H1 (cell line): ENCODE data around the gene TIE1. TPM values are rescaled to one million over a fixed set of nuclear protein-coding genes. Genes with fewer than 3 reads are reported as not detected.
A peak's percentile ranks its signal among the peaks of the same experiment; 100 is the strongest.

Source experiments
- CTCF ChIA-PET: fragments of 300-600 bp; sonication (Branson Sonifier 250); formaldehyde crosslinking; loops from one replicate; lab custom pipeline; 2021; ENCODE audit not compliant: partially characterized antibody; lab: Charles Lee
- POLR2A ChIA-PET: fragments of 300-600 bp; sonication (Branson Sonifier 250); formaldehyde crosslinking; loops from one replicate; lab custom pipeline; 2021; ENCODE audit warnings: inconsistent platforms; ENCODE audit not compliant: partially characterized antibody; lab: Charles Lee
- DNase-seq, 2 experiments: peaks; one replicate each; pipeline versions ENCODE4 v3.0.0 to v3.0.0-alpha.2; 2010 to 2022; ENCODE audit warnings: low spot score in 2 of 2, low read depth in 1 of 2, mixed read lengths in 1 of 2
- FAIRE-seq: peaks from 2 replicates; lab custom pipeline; 2011; peaks lifted over from hg19 to GRCh38; lab: Jason Lieb, UNC
- H2AFZ ChIP-seq: 2 replicates; pipeline ENCODE4 v1.8.1; 2012; ENCODE audit warnings: low read length, inconsistent platforms
- H2AK5ac ChIP-seq: 2 replicates; pipeline ENCODE4 v1.6.1; 2013; ENCODE audit warnings: low read depth, low read length
- H2BK120ac ChIP-seq: replicated peaks from 2 replicates; pipeline ENCODE3; 2013; ENCODE audit warnings: low read depth, low read length, inconsistent platforms
- H2BK12ac ChIP-seq: 2 replicates; pipeline ENCODE4 v1.6.1; 2013; ENCODE audit warnings: low read depth, low read length
- H2BK15ac ChIP-seq: 2 replicates; pipeline ENCODE4 v1.6.1; 2013; ENCODE audit warnings: low read length
- H2BK20ac ChIP-seq: 2 replicates; pipeline ENCODE4 v1.6.1; 2013; ENCODE audit warnings: low read length
- H2BK5ac ChIP-seq: 2 replicates; pipeline ENCODE4 v1.6.1; 2013; ENCODE audit warnings: low read depth, low read length
- H3K14ac ChIP-seq: 2 replicates; pipeline ENCODE4 v1.6.1; 2013; ENCODE audit warnings: inconsistent platforms; ENCODE audit not compliant: insufficient read length
- H3K18ac ChIP-seq: 2 replicates; pipeline ENCODE4 v1.6.1; 2013; ENCODE audit warnings: low read length; ENCODE audit errors: extremely low read depth
- H3K23ac ChIP-seq: 2 replicates; pipeline ENCODE4 v1.6.1; 2013; ENCODE audit warnings: inconsistent platforms; ENCODE audit not compliant: insufficient read length
- H3K23me2 ChIP-seq: 2 replicates; pipeline ENCODE4 v1.6.1; 2013; ENCODE audit warnings: low read depth, low read length
- H3K27ac ChIP-seq: 2 replicates; pipeline ENCODE4 v1.6.1; 2011; ENCODE audit warnings: low read depth, low read length, inconsistent platforms
- H3K27me3 ChIP-seq, 4 experiments: replicated peaks in 1 of 4; 1 replicate in 1 of 4; 2 replicates in 3 of 4; pipeline versions ENCODE4 v1.6.1 to v1.8.1; 2011 to 2013; ENCODE audit warnings: low read length in 3 of 4, mild to moderate bottlenecking in 3 of 4, inconsistent platforms in 2 of 4, mixed read lengths in 2 of 4, moderate library complexity in 1 of 4; ENCODE audit not compliant: control insufficient read depth in 3 of 4, insufficient read depth in 3 of 4; ENCODE audit errors: extremely low read depth in 1 of 4
- H3K36me3 ChIP-seq, 4 experiments: 2 replicates each; pipeline versions ENCODE4 v1.6.1 to v1.8.1; 2011 to 2013; ENCODE audit warnings: mild to moderate bottlenecking in 4 of 4, low read length in 3 of 4, moderate library complexity in 2 of 4, control low read depth in 1 of 4, inconsistent platforms in 1 of 4; ENCODE audit not compliant: insufficient read depth in 4 of 4, control insufficient read depth in 2 of 4
- H3K4ac ChIP-seq: replicated peaks from 2 replicates; pipeline ENCODE3; 2013; ENCODE audit warnings: low read length, low read depth, mixed read lengths, inconsistent platforms; ENCODE audit not compliant: insufficient read length
- H3K4me1 ChIP-seq, 4 experiments: replicated peaks in 1 of 4; 1 replicate in 1 of 4; 2 replicates in 3 of 4; pipeline versions ENCODE4 v1.6.1 to v1.8.1; 2011 to 2013; ENCODE audit warnings: low read length in 3 of 4, inconsistent platforms in 2 of 4, mixed read lengths in 1 of 4; ENCODE audit not compliant: insufficient read depth in 4 of 4, control insufficient read depth in 3 of 4
- H3K4me2 ChIP-seq, 2 experiments: 2 replicates each; pipeline versions ENCODE4 v1.6.1 to v1.8.1; 2011 to 2013; ENCODE audit warnings: low read depth in 2 of 2, low read length in 2 of 2, control low read depth in 1 of 2, inconsistent platforms in 1 of 2, mild to moderate bottlenecking in 1 of 2; ENCODE audit not compliant: insufficient read depth in 1 of 2
- H3K4me3 ChIP-seq, 4 experiments: fragments of 200-600, 300-600 bp in 1 of 4; sonication (generic), shearing (Covaris generic), sonication (Bioruptor Twin) in 1 of 4; 2 replicates each; pipeline versions ENCODE4 v1.5.1 to v1.8.1; 2011 to 2016; ENCODE audit warnings: low read length in 4 of 4, low read depth in 3 of 4, control low read depth in 2 of 4, inconsistent platforms in 2 of 4, mild to moderate bottlenecking in 2 of 4, mixed read lengths in 1 of 4, moderate library complexity in 1 of 4; ENCODE audit not compliant: insufficient read depth in 2 of 4; ENCODE audit errors: extremely low read depth in 1 of 4
- H3K56ac ChIP-seq: replicated peaks from 2 replicates; pipeline ENCODE3; 2013; ENCODE audit warnings: low read depth, mild to moderate bottlenecking, mixed read lengths, low read length, inconsistent platforms; ENCODE audit not compliant: insufficient read length
- H3K79me1 ChIP-seq: 2 replicates; pipeline ENCODE4 v1.6.1; 2013; ENCODE audit warnings: low read depth, low read length, control low read depth
- H3K79me2 ChIP-seq, 2 experiments: 2 replicates each; pipeline versions ENCODE4 v1.6.1 to v1.8.1; 2012 to 2013; ENCODE audit warnings: low read length in 2 of 2, mild to moderate bottlenecking in 2 of 2, inconsistent platforms in 1 of 2; ENCODE audit not compliant: insufficient read depth in 2 of 2, control insufficient read depth in 1 of 2
- H3K9ac ChIP-seq, 4 experiments: replicated peaks in 1 of 4; 1 replicate in 1 of 4; 2 replicates in 3 of 4; pipeline versions ENCODE4 v1.6.1 to v1.8.1; 2011 to 2013; ENCODE audit warnings: low read depth in 3 of 4, low read length in 3 of 4, control low read depth in 2 of 4, mild to moderate bottlenecking in 2 of 4, moderate library complexity in 2 of 4, inconsistent platforms in 1 of 4; ENCODE audit errors: extremely low read depth in 1 of 4
- H3K9me3 ChIP-seq, 2 experiments: 2 replicates each; pipeline versions ENCODE4 v1.6.1 to v1.8.1; 2012 to 2013; ENCODE audit warnings: mild to moderate bottlenecking in 2 of 2, moderate library complexity in 2 of 2, control low read depth in 1 of 2, inconsistent platforms in 1 of 2, low read depth in 1 of 2, low read length in 1 of 2, mixed read lengths in 1 of 2; ENCODE audit not compliant: insufficient read depth in 2 of 2
- H4K20me1 ChIP-seq, 2 experiments: replicated peaks in 1 of 2; 2 replicates each; pipeline versions ENCODE3 to v1.8.1; 2011 to 2013; ENCODE audit warnings: inconsistent platforms in 2 of 2, low read length in 2 of 2, mild to moderate bottlenecking in 1 of 2; ENCODE audit not compliant: insufficient read depth in 2 of 2, control insufficient read depth in 1 of 2
- H4K5ac ChIP-seq: 2 replicates; pipeline ENCODE4 v1.6.1; 2013; ENCODE audit warnings: low read length, low read depth, mixed read lengths, inconsistent platforms; ENCODE audit not compliant: insufficient read length
- H4K8ac ChIP-seq: 2 replicates; pipeline ENCODE4 v1.8.0; 2013; ENCODE audit warnings: mild to moderate bottlenecking, moderate library complexity, low read length, inconsistent platforms; ENCODE audit not compliant: insufficient read depth; ENCODE audit errors: extremely low read depth
- H4K91ac ChIP-seq: replicated peaks from 2 replicates; pipeline ENCODE3; 2013; ENCODE audit warnings: low read length, mixed read lengths, inconsistent platforms; ENCODE audit not compliant: insufficient read length
- BACH1 ChIP-seq: IDR thresholded peaks from 2 replicates; pipeline ENCODE4 v1.6.1; 2012; ENCODE audit warnings: low read length, improper control_type of control experiment
- POLR2A ChIP-seq, 2 experiments: IDR thresholded peaks; 1 replicate in 1 of 2; 2 replicates in 1 of 2; pipeline ENCODE4 v1.6.1; 2011; ENCODE audit warnings: low read depth in 2 of 2, low read length in 2 of 2, mild to moderate bottlenecking in 2 of 2; ENCODE audit errors: control extremely low read depth in 1 of 2
- RFX5 ChIP-seq: IDR thresholded peaks from 2 replicates; pipeline ENCODE4 v1.6.1; 2011; ENCODE audit warnings: low read depth, low read length, improper control_type of control experiment, borderline replicate concordance
- WGBS, 2 experiments: shearing (Covaris generic) in 1 of 2; methylation state at CpG; one replicate each; pipeline versions ENCODE4 v1.1.6 to v1.1.7; 2013 to 2015; ENCODE audit warnings: low lambda C conversion rate in 2 of 2, mixed read lengths in 2 of 2, inconsistent platforms in 1 of 2, low coverage in 1 of 2, missing lambda C conversion rate in 1 of 2; ENCODE audit not compliant: insufficient replicate concordance in 2 of 2, insufficient coverage in 1 of 2, insufficient read length in 1 of 2; ENCODE audit errors: extremely low coverage in 1 of 2, missing lambda C conversion rate in 1 of 2; 5-methylcytosine and 5-hydroxymethylcytosine counted together
- polyA plus RNA-seq, 7 experiments: library from polyadenylated mRNA; depleted of rRNA in 3 of 7; stranded (reverse) in 5 of 7; unstranded in 2 of 7; fragments of >200 nt in 5 of 7; fragments of 200-250 nt in 2 of 7; gene quantifications; 1 replicate in 5 of 7; 2 replicates in 1 of 7; 4 replicates in 1 of 7; pipeline versions ENCODE4 v1.2.1 to v1.2.3, GENCODE V29; 2011 to 2013; ENCODE audit warnings: missing spikeins in 2 of 7, mixed read lengths in 2 of 7
- total RNA-seq: library from RNA; stranded (reverse); fragmentation: NEBNext Ultra II Directional; extraction: Animal tissue kit (Norgen Biotek cat#: 25700); gene quantifications from 2 replicates; pipeline ENCODE4 v1.2.1, GENCODE V29; 2021

The TIE1 gene
- total and polyA plus RNA-seq, 2 of the 8 experiments (the other 6 are each of a cell fraction or from before 2014, with no cell fraction given), result 0.74 to 2.2 TPM

- H2BK20ac ChIP-seq, result no peak overlapping the region
- no peak overlapping the region for H3K4me3 ChIP-seq
- H4K20me1 ChIP-seq, result peaks cover 10 to 21% of the 10 kb centered on the region in 2 experiments
- H2BK12ac ChIP-seq, result no peak overlapping the region
- no peak overlapping the region for H3K56ac ChIP-seq
- H3K23ac ChIP-seq, result no peak overlapping the region
- H3K27ac ChIP-seq, result no peak overlapping the region
- no peaks in the 10 kb centered on the region for H3K27me3 ChIP-seq
- no peak overlapping the region for H3K4me2 ChIP-seq
- WGBS, 2 experiments, result 82% methylated on average over 5 of the region's 5 CpGs; no CpG with 5 or more reads in 1 of the 2 experiments
- no peak overlapping the region for H2AFZ ChIP-seq
- peaks cover 17% of the 10 kb centered on the region for H3K23me2 ChIP-seq
- H4K8ac ChIP-seq, result no peak overlapping the region
- peaks cover 12 to 35% (median 20%) of the 10 kb centered on the region in 4 experiments for H3K4me1 ChIP-seq
- H3K36me3 ChIP-seq, result peaks cover 21 to 58% (median 35%) of the 10 kb centered on the region in 4 experiments
- peaks cover 19% of the 10 kb centered on the region for H3K79me1 ChIP-seq
- no peak overlapping the region for H2BK15ac ChIP-seq
- H4K91ac ChIP-seq, result no peak overlapping the region
- ChIA-PET CTCF (interaction anchor here (0.6 to 1.3 kb wide), 4 partner anchors 14 to 128 kb away, joined by 3 to 5 read pairs (median 4); no protein-coding TSS in a partner anchor), POLR2A (interaction anchor here (0.6 to 2.6 kb wide), 6 partner anchors 11 to 218 kb away, joined by 3 to 14 read pairs (median 3); no protein-coding TSS in a partner anchor)
- H2BK5ac ChIP-seq, result no peak overlapping the region; the same call in 1 of the 2 replicates
- H2AK5ac ChIP-seq, result no peak overlapping the region
- no peak overlapping the region for H3K14ac ChIP-seq
- FAIRE-seq (no peak), DNase-seq (no peak)
- no peak overlapping the region for H3K9ac ChIP-seq
- no peak overlapping the region for H3K4ac ChIP-seq
- H2BK120ac ChIP-seq, result no peak overlapping the region
- H3K18ac ChIP-seq, result no peak overlapping the region
- H3K9me3 ChIP-seq, result no peaks in the 10 kb centered on the region
- H3K79me2 ChIP-seq, result peaks cover 10 to 27% of the 10 kb centered on the region in 2 experiments
- no peak overlapping the region for H4K5ac ChIP-seq
- TF ChIP-seq RFX5, result no peak
- peak in 1 of 2 experiments; percentile 23; a peak in 1 of 3 replicates for TF ChIP-seq POLR2A (IDR thresholded peaks at IDR 0.05; ENCODE audit: control extremely low read depth in 1 of 2, low read depth in 2 of 2, low read length in 2 of 2)
- TF ChIP-seq BACH1, result no peak
Measured at GRCh38 chr1:43363935-43364525, 63.2 kb downstream of the TIE1 start.
